Measurements from ENCODE around the gene LCP1. TPM values are rescaled to one million over a fixed set of nuclear protein-coding genes. Genes with fewer than 3 reads are reported as not detected.
"Not testable (repeated sequence)": the region's sequence is repeated elsewhere in the genome, so short reads cannot be mapped to it uniquely, and the experiment has no call there.

Gene LCP1, protein sequence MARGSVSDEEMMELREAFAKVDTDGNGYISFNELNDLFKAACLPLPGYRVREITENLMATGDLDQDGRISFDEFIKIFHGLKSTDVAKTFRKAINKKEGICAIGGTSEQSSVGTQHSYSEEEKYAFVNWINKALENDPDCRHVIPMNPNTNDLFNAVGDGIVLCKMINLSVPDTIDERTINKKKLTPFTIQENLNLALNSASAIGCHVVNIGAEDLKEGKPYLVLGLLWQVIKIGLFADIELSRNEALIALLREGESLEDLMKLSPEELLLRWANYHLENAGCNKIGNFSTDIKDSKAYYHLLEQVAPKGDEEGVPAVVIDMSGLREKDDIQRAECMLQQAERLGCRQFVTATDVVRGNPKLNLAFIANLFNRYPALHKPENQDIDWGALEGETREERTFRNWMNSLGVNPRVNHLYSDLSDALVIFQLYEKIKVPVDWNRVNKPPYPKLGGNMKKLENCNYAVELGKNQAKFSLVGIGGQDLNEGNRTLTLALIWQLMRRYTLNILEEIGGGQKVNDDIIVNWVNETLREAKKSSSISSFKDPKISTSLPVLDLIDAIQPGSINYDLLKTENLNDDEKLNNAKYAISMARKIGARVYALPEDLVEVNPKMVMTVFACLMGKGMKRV
- 10 to 100 TPM in 2 of 4 donors, 1 to 10 TPM in 2; 3.7 to 12.5 (median 10.1) TPM for total RNA-seq

- DNase-seq (no peak), ATAC-seq (no peak)
- Histone ChIP-seq H3K4me1 (no peaks in the 10 kb centered on the region), H3K4me3 (peak within 1 kb of the TSS in 1 of 4 donors; percentile 30), H3K36me3 (no peaks in the 10 kb centered on the region), H3K27ac (peak within 1 kb of the TSS in 1 of 4 donors; percentile 14), H3K9me3 (no peaks in the 10 kb centered on the region), H3K27me3 (no peaks in the 10 kb centered on the region)
- in situ Hi-C loops (cut with MboI; ENCODE audit: low sequenced_read_pairs in 4 of 4) (no loop called here), intact Hi-C loops (cut with DNase I; ENCODE audit: low total_unique reads) (no loop called here)
- TF ChIP-seq, protein P1, sequence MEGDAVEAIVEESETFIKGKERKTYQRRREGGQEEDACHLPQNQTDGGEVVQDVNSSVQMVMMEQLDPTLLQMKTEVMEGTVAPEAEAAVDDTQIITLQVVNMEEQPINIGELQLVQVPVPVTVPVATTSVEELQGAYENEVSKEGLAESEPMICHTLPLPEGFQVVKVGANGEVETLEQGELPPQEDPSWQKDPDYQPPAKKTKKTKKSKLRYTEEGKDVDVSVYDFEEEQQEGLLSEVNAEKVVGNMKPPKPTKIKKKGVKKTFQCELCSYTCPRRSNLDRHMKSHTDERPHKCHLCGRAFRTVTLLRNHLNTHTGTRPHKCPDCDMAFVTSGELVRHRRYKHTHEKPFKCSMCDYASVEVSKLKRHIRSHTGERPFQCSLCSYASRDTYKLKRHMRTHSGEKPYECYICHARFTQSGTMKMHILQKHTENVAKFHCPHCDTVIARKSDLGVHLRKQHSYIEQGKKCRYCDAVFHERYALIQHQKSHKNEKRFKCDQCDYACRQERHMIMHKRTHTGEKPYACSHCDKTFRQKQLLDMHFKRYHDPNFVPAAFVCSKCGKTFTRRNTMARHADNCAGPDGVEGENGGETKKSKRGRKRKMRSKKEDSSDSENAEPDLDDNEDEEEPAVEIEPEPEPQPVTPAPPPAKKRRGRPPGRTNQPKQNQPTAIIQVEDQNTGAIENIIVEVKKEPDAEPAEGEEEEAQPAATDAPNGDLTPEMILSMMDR (IDR thresholded peaks at IDR 0.05 in 4 of 5, conservative IDR thresholded peaks at IDR 0.05 in 1 of 5) = no peak
- TF ChIP-seq POLR2A (IDR thresholded peaks at IDR 0.05) = peak; percentile 26 to 50
These were observed at the start of gene LCP1 for GRCh38 chr13:46181840-46182490. TSS of gene LCP1 (minus strand) at chr13:46182177. CDS start at chr13:46159662, 22,515 bp downstream.

GRCh38 chr13:46229251-46229650 lies 47.3 kb upstream of the LCP1 start:
- Histone ChIP-seq H3K4me1 (no peaks in the 10 kb centered on the region), H3K27ac (no peak overlapping the region), H3K36me3 (no peaks in the 10 kb centered on the region), H3K9me3 (no peaks in the 10 kb centered on the region), H3K27me3 (no peaks in the 10 kb centered on the region), H3K4me3 (no peak overlapping the region)
- intact Hi-C loops (cut with DNase I; ENCODE audit: low total_unique reads) (no loop called here), in situ Hi-C loops (cut with MboI; ENCODE audit: low sequenced_read_pairs in 4 of 4) (no loop called here)
- TF ChIP-seq POLR2A (IDR thresholded peaks at IDR 0.05) = no peak
- TF ChIP-seq, protein P1 (IDR thresholded peaks at IDR 0.05 in 4 of 5, conservative IDR thresholded peaks at IDR 0.05 in 1 of 5) = no peak
- DNase-seq (no peak), ATAC-seq (no peak)

- DNase-seq = peak in 1 of 2 donors; percentile 22
- H3K9me3 ChIP-seq; in situ Hi-C loops (cut with MboI; ENCODE audit: low sequenced_read_pairs in 4 of 4); H3K27me3 ChIP-seq; H3K27ac ChIP-seq; H3K4me3 ChIP-seq; intact Hi-C loops (cut with DNase I; ENCODE audit: low total_unique reads); H3K36me3 ChIP-seq; ATAC-seq; H3K4me1 ChIP-seq: not testable (repeated sequence)
These were observed 38.3 kb upstream of the LCP1 start for GRCh38 chr13:46220234-46220633.

DNA sequence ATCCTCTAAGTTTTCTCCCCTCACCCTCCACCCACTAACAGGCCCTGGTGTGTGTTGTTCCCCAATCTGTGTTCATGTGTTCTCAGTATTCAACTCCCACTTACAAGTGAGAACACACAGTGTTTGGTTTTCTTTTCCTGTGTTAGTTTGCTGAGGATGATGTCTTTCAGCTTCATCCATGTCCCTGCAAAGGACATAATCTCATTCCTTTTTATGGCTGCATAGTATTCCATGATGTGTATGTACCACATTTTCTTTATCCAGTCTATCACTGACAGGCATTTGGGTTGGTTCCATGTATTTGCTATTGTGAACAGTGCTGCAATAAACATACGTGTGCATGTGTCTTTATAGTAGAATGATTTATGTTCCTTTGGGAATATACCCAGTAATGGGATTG lies 32.8 kb upstream of the LCP1 start:
- ATAC-seq; H3K27me3 ChIP-seq; H3K36me3 ChIP-seq; H3K9me3 ChIP-seq; DNase-seq; H3K4me3 ChIP-seq; H3K4me1 ChIP-seq; H3K27ac ChIP-seq; in situ Hi-C loops (cut with MboI; ENCODE audit: low sequenced_read_pairs in 4 of 4); intact Hi-C loops (cut with DNase I; ENCODE audit: low total_unique reads): not testable (repeated sequence)

DNA sequence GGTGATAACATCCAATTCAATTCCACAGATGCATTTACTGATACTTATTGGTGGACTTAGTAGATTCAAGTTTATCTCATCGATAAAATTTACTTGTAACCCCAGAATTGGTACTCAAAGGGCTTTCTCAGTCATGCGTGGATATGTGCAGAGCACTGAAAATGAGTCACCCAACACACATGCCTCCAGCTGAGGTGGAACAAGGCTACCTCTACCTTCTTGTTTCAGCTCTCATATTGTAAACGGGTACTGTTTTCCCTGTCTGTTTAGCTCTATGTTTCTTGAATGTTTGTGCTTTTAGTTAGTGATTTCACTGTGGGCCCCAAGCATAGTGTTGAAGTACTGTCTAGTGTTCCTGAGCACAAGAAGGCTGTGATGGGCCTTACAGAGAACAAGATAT lies 31.3 kb upstream of the LCP1 start:
- peaks cover 0 to 4% of the 10 kb centered on the region in 2 donors for H3K4me1 ChIP-seq
- intact Hi-C loops (cut with DNase I; ENCODE audit: low total_unique reads) = no loop called here
- TF ChIP-seq, protein P1 (IDR thresholded peaks at IDR 0.05 in 4 of 5, conservative IDR thresholded peaks at IDR 0.05 in 1 of 5) = no peak
- no peak for TF ChIP-seq POLR2A (IDR thresholded peaks at IDR 0.05)
- H3K36me3 ChIP-seq = no peaks in the 10 kb centered on the region
- H3K9me3 ChIP-seq = no peaks in the 10 kb centered on the region
- DNase-seq (no peak), ATAC-seq (no peak)
- H3K27me3 ChIP-seq = no peaks in the 10 kb centered on the region
- in situ Hi-C loops (cut with MboI; ENCODE audit: low sequenced_read_pairs in 4 of 4) = no loop called here
- no peak overlapping the region for H3K27ac ChIP-seq
- H3K4me3 ChIP-seq = no peak overlapping the region
